HG02798 (cell line): ENCODE data around the gene SLCO2B1.

Source experiments
- ATAC-seq: cut with Tn5 transposase; IDR thresholded peaks from one replicate; pipeline ENCODE4 v1.9.1; 2021; ENCODE audit warnings: mild to moderate bottlenecking; ENCODE audit not compliant: unreplicated experiment, poor library complexity

SLCO2B1 gene

DNA sequence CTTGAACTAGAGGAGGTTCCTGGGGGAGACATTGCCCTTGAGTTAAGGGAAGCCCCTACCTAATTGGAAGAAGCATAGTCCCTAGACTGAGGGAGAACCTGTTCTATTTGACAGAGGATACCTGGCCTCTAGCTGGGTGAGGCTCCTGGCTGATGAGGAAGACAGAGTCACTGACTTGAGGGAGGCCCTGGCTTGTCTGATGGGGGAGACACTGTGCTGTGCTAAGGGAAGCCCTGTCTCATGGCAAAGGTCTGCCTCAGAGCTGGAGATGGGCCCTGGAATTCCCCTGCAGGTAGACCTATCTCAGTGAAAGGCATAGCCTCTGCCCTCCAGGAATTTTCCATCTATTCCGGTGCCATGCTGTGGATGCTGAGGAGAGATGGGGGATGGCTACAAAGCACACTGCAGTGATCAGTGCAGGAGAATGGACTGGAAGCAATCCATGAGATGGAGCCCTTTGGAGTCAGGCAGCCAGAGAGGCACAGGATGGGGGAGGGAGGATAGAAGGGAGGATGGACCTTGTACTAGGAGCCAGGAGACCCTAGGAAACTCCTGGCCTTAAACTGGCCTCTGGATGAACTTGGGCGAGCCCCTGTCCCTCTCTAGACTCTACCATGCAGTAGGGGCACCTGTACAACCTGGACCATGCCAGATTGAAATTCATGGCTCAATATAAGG lies 39.9 kb downstream of the SLCO2B1 start:
- ATAC-seq = no peak

- ATAC-seq = no peak
Observed at GRCh38 chr11:75191330-75191717, 40.4 kb downstream of the SLCO2B1 start.

DNA sequence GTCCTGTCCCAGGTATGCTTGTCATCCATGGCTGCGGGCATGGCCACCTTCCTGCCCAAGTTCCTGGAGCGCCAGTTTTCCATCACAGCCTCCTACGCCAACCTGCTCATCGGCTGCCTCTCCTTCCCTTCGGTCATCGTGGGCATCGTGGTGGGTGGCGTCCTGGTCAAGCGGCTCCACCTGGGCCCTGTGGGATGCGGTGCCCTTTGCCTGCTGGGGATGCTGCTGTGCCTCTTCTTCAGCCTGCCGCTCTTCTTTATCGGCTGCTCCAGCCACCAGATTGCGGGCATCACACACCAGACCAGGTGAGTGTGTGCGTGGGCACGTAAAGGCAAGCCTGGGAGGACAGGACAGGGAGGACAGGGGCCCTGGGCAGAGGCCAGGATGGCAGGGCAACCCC lies 42.4 kb downstream of the SLCO2B1 start:
- no peak for ATAC-seq

- no peak for ATAC-seq
Observed at GRCh38 chr11:75193711-75194110, 42.8 kb downstream of the SLCO2B1 start.

DNA sequence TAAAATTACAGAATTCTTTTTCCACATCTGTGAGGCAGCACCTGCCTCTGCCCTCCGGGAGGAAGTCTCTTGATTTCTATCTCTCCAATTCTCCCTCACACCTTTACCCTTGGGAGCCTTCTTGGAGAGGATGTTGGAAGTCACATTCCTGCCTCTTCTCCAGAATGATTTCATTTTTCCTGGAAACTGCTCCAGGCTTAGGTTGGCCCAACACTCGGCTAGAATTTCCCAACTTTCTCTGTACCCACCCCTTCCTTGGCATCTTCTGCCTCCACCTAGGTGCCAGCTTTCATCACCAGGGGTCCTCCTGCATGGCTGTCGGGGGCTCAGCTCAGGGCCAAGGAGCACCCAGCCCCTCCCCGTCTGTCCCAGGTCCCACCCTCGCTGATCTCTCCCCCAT lies 43.2 kb downstream of the SLCO2B1 start:
- ATAC-seq = no peak

DNA sequence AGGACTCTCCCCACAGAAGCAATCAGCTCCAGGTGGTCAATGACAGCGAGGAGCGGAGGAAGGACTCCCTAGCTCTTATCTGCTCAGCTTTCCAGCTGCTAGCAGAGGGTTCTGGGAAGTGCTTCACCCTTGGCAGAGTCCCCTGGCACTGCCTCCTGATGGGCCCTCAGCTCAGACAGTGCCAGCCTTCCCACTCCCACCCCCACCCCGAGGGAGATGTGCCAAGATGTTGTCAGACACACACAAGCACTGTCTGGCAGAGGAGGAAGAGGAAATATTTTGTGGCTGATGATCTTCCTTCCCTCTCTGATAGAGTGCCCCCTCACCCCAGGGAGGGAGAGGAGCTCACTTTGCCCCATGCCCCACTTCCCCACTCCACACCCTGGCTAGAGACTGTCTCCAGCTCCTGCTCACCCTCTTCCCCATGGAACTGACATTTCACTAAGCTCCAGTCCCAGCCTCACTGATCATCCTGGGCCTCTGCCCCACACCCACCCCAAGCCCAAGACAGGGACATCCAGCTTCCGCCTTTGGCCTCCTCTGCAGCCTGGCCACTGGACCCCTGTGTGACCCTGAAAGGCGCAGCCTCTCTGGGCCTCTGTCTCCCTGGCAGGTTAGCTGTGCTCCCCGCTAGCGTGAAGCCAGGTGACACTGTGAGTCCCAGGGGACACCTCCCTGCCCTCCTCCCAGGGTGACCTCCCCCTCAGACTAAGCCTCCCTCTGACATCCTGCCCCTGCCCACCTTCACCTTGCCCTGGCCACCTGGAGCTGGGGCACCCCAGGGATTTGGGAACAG lies 44.5 kb downstream of the SLCO2B1 start:
- no peak for ATAC-seq

DNA sequence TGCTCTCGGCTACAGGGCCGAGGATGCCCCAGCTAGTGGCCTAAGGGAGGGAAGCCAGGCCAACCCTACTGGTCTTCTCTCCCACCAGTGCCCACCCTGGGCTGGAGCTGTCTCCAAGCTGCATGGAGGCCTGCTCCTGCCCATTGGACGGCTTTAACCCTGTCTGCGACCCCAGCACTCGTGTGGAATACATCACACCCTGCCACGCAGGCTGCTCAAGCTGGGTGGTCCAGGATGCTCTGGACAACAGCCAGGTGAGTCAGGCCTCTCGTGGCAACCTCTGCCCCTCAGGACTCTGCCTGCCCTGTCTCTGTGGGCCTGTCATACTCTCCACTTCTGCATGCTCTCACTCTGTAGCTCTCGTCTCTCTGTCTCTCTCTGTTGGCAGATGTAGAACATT lies 45.5 kb downstream of the SLCO2B1 start:
- ATAC-seq = no peak

- ATAC-seq = no peak
Observed at GRCh38 chr11:75197512-75198277, 46.8 kb downstream of the SLCO2B1 start.

DNA sequence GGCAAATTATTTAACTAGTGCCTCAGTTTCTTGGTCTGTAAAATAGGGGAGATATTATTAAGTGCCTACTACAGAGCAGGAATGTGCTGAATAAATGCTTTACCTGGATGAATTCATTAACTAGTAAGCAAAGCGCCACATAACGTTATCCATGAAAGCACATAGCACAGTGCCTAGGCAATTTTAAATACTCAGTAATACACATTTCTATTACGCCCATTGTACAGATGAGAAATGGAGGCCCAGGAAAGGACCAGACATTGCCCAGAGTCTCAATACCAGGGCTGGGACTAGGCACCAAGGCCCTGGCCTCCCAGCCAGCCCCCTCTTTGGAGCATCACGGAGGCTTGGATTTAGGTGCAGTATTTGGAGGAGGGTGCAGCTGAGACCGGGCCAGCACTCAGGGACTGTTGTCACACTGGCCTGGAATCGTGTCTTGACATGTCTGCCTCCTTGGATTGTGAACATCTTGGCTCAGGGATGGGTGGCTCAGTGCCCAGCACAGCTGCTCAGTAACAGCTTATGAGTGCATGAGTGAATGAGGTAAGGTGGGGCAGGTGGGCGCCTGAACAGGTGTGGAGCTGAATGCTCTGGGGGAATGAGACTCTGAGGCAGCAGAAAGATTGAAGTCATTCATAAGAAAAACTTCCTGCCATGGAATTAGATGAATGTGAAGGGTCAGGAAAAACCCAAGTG lies 47.5 kb downstream of the SLCO2B1 start:
- no peak for ATAC-seq

DNA sequence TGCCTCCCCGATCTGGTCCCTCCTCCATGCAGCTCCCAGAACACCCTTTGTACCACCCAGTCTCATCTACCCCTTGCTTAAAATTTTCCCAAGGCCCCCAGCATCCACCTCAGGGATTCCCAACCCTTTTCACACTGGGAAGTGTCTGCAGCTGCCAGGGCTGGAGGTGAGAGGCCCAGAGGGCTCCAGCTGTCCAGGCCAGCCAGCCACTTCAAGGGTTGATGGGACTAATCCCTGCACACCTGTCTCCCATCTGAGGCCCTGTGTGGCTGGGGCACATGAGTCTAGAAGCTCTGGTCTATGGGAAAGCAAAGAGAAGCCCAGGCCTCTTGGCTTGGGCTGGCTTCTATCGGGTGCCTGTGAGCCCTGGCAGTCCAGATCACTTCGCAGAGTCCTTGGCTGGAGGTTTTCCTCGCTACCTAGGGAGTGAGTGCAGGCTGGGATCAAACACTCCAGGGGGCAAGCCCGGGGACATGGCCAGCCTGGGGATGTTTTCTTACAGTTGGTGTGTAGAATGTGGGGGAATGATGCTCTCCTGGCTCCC lies 48.6 kb downstream of the SLCO2B1 start:
- no peak for ATAC-seq

DNA sequence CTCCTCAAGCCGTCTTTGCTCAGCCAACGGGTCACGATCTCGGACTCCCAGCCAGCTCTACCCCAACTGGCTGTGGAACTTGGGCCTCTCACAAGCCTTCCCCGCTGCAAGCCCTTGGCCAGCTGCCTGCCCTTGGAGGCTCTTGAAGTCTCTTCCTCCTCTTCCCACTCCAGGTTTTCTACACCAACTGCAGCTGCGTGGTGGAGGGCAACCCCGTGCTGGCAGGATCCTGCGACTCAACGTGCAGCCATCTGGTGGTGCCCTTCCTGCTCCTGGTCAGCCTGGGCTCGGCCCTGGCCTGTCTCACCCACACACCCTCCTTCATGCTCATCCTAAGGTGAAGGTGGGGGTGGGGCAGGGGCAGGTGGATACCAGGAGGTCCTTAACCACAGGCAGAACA lies 49.1 kb downstream of the SLCO2B1 start:
- ATAC-seq = no peak

DNA sequence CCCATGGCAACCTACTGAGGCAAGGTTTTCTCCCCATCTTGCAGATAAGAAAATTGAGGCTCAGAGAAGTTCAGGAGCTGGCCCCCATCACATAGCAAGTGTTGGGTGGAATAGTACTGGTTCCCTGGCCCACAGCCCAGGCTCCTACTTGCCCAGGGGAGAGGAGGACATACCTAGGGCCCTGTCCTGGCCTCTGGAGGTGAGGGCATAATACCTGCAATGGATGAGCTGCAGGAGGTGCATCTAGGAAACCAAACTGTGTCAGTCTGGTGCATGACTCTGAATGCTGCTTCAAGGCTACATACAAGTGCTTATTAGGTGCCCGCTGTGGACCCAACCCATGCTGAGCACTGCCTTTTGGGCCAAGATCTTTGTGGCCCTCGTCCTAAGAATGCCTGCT lies 49.6 kb downstream of the SLCO2B1 start:
- ATAC-seq = no peak

- no peak for ATAC-seq
Observed at GRCh38 chr11:75201771-75202170, 50.9 kb downstream of the SLCO2B1 start.

DNA sequence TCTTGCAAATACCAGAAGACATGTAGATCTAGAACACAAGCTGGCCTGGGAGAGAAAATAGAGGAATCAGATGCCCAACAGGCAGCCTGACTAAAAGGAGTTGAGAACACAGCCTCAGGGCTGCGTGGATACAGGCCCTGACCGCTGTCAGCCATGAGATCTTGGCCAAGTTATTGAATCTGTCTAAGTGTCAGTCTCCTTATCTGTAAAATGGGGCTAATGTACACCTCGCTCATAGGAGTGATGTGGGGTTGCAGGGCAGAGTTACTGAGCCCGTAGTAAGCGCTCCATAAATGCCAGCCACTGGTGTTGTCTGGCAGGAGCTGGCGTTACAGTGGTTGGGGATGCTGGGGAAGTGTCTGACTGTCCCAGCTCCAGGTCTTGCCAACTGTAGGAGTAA lies 51.3 kb downstream of the SLCO2B1 start:
- no peak for ATAC-seq

DNA sequence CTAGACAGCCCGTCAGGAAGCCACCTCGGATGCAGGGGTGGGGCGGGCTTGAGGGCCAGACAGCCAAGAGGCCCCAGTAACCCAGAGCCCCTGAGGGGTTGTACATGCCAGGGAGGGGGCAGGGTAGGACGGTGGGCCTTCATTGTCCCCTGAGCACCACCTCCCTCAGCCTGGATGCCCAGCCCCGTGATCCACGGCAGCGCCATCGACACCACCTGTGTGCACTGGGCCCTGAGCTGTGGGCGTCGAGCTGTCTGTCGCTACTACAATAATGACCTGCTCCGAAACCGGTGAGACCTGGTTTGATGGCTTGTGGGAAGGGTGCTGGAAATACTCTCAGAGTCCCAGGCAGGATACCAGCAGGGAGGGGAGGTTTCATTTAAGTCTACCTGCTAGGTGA lies 52.2 kb downstream of the SLCO2B1 start:
- ATAC-seq = no peak

GRCh38 chr11:75203641-75204011 lies 52.7 kb downstream of the SLCO2B1 start:
- no peak for ATAC-seq

- no peak for ATAC-seq
Observed at GRCh38 chr11:75204012-75204674, 53.2 kb downstream of the SLCO2B1 start.

DNA sequence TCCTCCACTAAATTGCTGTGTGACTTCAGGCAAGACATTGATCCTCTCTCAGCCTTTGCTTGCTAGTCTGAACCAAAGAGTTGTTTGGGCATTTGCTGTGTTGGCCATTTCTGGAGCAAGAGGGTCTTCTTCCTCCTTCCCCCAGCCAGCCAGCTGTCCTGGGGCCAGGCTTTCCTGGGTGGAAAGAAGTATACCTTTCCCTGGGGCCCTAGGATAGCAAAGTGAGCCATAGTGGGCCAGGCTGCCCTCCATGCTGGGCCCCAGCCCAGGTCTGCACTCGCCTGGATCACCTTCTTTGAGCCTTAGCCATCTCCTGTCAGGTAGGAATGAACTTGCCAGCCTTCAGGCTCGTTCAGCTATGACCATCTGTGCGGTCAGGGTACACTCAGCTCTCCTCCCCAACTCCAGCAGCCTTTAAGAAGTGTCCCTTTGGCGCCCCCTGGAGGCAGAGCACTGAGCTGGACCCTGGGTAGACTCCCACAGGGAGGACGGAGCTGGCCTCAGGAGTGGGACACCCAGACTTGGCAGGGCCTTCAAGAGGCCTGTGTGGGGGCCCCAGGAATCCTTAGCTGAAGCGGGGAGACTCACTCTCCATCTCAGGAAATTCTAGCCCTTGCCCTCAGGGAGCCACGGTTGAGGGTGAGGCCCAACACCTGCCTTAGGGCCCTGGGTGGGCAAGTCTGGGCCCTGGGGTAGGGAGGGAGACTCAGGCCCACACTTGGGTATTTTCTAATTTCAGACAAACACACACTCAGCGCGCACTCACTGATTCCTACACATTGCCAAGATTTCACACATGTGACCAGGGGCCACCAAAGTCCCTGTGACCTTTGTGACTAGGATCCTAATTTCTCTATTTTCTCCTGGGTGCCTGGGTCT lies 54.0 kb downstream of the SLCO2B1 start:
- peak; percentile 84 for ATAC-seq

- ATAC-seq = no peak
Observed at GRCh38 chr11:75205564-75206020, 54.7 kb downstream of the SLCO2B1 start.
